Trophoblast cell (in vitro differentiated cells and primary cell): ENCODE measurements around the gene SMPDL3A.

ENCODE experiments used
- DNase-seq, 2 donors: peaks; one replicate each; pipeline ENCODE4 v3.0.0-alpha.2; 2016
- H2AFZ ChIP-seq: 2 replicates; pipeline ENCODE4 v1.6.1; 2013; ENCODE audit warnings: low read length, moderate library complexity, mild to moderate bottlenecking; ENCODE audit not compliant: insufficient read depth, poor library complexity
- H2AK5ac ChIP-seq: 2 replicates; pipeline ENCODE4 v1.6.1; 2013; ENCODE audit warnings: mild to moderate bottlenecking, low read length
- H2BK120ac ChIP-seq: 2 replicates; pipeline ENCODE4 v1.6.1; 2013; ENCODE audit warnings: low read length, mild to moderate bottlenecking, moderate library complexity; ENCODE audit not compliant: insufficient read depth, poor library complexity
- H2BK12ac ChIP-seq: 2 replicates; pipeline ENCODE4 v1.6.1; 2013; ENCODE audit warnings: mild to moderate bottlenecking, low read length, moderate library complexity
- H2BK5ac ChIP-seq: 2 replicates; pipeline ENCODE4 v1.6.1; 2013; ENCODE audit warnings: low read length, low read depth, moderate library complexity, mild to moderate bottlenecking; ENCODE audit not compliant: poor library complexity
- H3K14ac ChIP-seq: 2 replicates; pipeline ENCODE4 v1.6.1; 2013; ENCODE audit warnings: mild to moderate bottlenecking, low read length
- H3K18ac ChIP-seq: 2 replicates; pipeline ENCODE4 v1.6.1; 2013; ENCODE audit warnings: mild to moderate bottlenecking, low read length
- H3K23ac ChIP-seq: 2 replicates; pipeline ENCODE4 v1.6.1; 2013; ENCODE audit warnings: low read length
- H3K27ac ChIP-seq: 2 replicates; pipeline ENCODE4 v1.5.1; 2013; ENCODE audit warnings: low read depth, mild to moderate bottlenecking, inconsistent platforms, low read length, moderate library complexity
- H3K27me3 ChIP-seq: 2 replicates; pipeline ENCODE4 v1.6.1; 2013; ENCODE audit warnings: inconsistent platforms, mild to moderate bottlenecking, low read length, moderate library complexity; ENCODE audit not compliant: insufficient read depth
- H3K36me3 ChIP-seq, 2 experiments: 1 replicate in 1 of 2; 2 replicates in 1 of 2; pipeline ENCODE4 v1.6.1; 2013; ENCODE audit warnings: low read length in 2 of 2, mild to moderate bottlenecking in 2 of 2, moderate library complexity in 1 of 2; ENCODE audit not compliant: insufficient read depth in 2 of 2, control insufficient read depth in 1 of 2
- H3K4ac ChIP-seq: 2 replicates; pipeline ENCODE4 v1.6.1; 2013; ENCODE audit warnings: low read depth, mild to moderate bottlenecking, low read length, moderate library complexity
- H3K4me1 ChIP-seq, 2 experiments: 1 replicate in 1 of 2; 2 replicates in 1 of 2; pipeline ENCODE4 v1.6.1; 2013; ENCODE audit warnings: low read length in 2 of 2, mild to moderate bottlenecking in 2 of 2, moderate library complexity in 1 of 2; ENCODE audit not compliant: insufficient read depth in 2 of 2, control insufficient read depth in 1 of 2
- H3K4me2 ChIP-seq: 2 replicates; pipeline ENCODE4 v1.6.1; 2013; ENCODE audit warnings: inconsistent platforms, mild to moderate bottlenecking, low read length, moderate library complexity
- H3K4me3 ChIP-seq: 2 replicates; pipeline ENCODE4 v1.5.1; 2013; ENCODE audit warnings: mild to moderate bottlenecking, low read depth, low read length, inconsistent platforms
- H3K79me1 ChIP-seq: one replicate; pipeline ENCODE4 v1.6.1; 2013; ENCODE audit warnings: low read length
- H3K79me2 ChIP-seq: 2 replicates; pipeline ENCODE4 v1.6.1; 2013; ENCODE audit warnings: low read length, mild to moderate bottlenecking; ENCODE audit not compliant: control insufficient read depth, insufficient read depth, poor library complexity
- H3K9ac ChIP-seq: 2 replicates; pipeline ENCODE4 v1.6.1; 2013; ENCODE audit warnings: mild to moderate bottlenecking, low read length
- H3K9me3 ChIP-seq: 2 replicates; pipeline ENCODE4 v1.6.1; 2013; ENCODE audit warnings: low read depth, mild to moderate bottlenecking, control low read depth, inconsistent platforms, low read length; ENCODE audit not compliant: insufficient read depth
- H4K12ac ChIP-seq: 2 replicates; pipeline ENCODE4 v1.6.1; 2013; ENCODE audit warnings: low read depth, mild to moderate bottlenecking, low read length, moderate library complexity
- H4K8ac ChIP-seq: 2 replicates; pipeline ENCODE4 v1.6.1; 2013; ENCODE audit warnings: low read depth, mild to moderate bottlenecking, low read length, moderate library complexity
- H4K91ac ChIP-seq: one replicate; pipeline ENCODE4 v1.6.1; 2013; ENCODE audit warnings: low read depth, mild to moderate bottlenecking, low read length, moderate library complexity
- WGBS: extraction: QIAGEN DNeasy Blood & Tissue Kit; methylation state at CpG from one replicate; pipeline ENCODE4 v1.1.7; 2013; ENCODE audit warnings: missing lambda C conversion rate; ENCODE audit not compliant: insufficient read length, insufficient coverage; ENCODE audit errors: extremely low coverage; 5-methylcytosine and 5-hydroxymethylcytosine counted together

The SMPDL3A gene

GRCh38 chr6:122817358-122817757 is 28.3 kb downstream of the SMPDL3A start:
- Histone ChIP-seq H3K79me1 (no peaks in the 10 kb centered on the region), H3K4ac (no peak overlapping the region), H2BK12ac (no peak overlapping the region), H4K12ac (no peak overlapping the region), H3K23ac (no peak overlapping the region), H4K91ac (no peak overlapping the region), H3K4me3 (no peak overlapping the region), H3K36me3 (no peaks in the 10 kb centered on the region), H2AFZ (no peak overlapping the region), H3K4me2 (no peak overlapping the region), H3K4me1 (no peaks in the 10 kb centered on the region), H2BK5ac (no peak overlapping the region), H2BK120ac (no peak overlapping the region), H4K8ac (no peak overlapping the region), H3K14ac (no peak overlapping the region), H3K27me3 (no peaks in the 10 kb centered on the region), H2AK5ac (no peak overlapping the region), H3K9me3 (no peaks in the 10 kb centered on the region), H3K27ac (no peak overlapping the region), H3K9ac (no peak overlapping the region), H3K18ac (no peak overlapping the region), H3K79me2 (no peaks in the 10 kb centered on the region)
- no CpG with 5 or more reads among the region's 2 CpGs for WGBS
- no peak for DNase-seq

- Histone ChIP-seq H2BK120ac (no peak overlapping the region), H2AFZ (no peak overlapping the region), H3K79me2 (no peaks in the 10 kb centered on the region), H4K8ac (no peak overlapping the region), H3K4ac (no peak overlapping the region), H2BK5ac (no peak overlapping the region), H3K9me3 (no peaks in the 10 kb centered on the region), H3K4me2 (no peak overlapping the region), H3K4me3 (no peak overlapping the region), H3K9ac (no peak overlapping the region), H3K23ac (no peak overlapping the region), H3K27ac (no peak overlapping the region), H4K91ac (no peak overlapping the region), H2AK5ac (no peak overlapping the region), H3K27me3 (no peaks in the 10 kb centered on the region), H4K12ac (no peak overlapping the region), H3K36me3 (no peaks in the 10 kb centered on the region), H3K79me1 (no peaks in the 10 kb centered on the region), H3K14ac (no peak overlapping the region), H3K18ac (no peak overlapping the region), H3K4me1 (no peaks in the 10 kb centered on the region), H2BK12ac (no peak overlapping the region)
- no CpG with 5 or more reads among the region's 4 CpGs for whole genome bisulfite sequencing
- no peak for DNase-seq
Observed at GRCh38 chr6:122817766-122818165, 28.7 kb downstream of the SMPDL3A start.

- no peak overlapping the region for H2AK5ac ChIP-seq
- H3K27me3 ChIP-seq: no peaks in the 10 kb centered on the region
- H4K8ac ChIP-seq: no peak overlapping the region
- H3K4ac ChIP-seq: no peak overlapping the region
- no peak for DNase-seq
- H2BK120ac ChIP-seq: no peak overlapping the region
- no peak overlapping the region for H3K4me2 ChIP-seq
- no CpG with 5 or more reads among the region's 2 CpGs for WGBS
- no peaks in the 10 kb centered on the region for H3K79me2 ChIP-seq
- H3K9ac ChIP-seq: no peak overlapping the region
- no peaks in the 10 kb centered on the region for H3K36me3 ChIP-seq
- H3K27ac ChIP-seq: no peak overlapping the region
- H3K23ac ChIP-seq: no peak overlapping the region
- H3K4me3 ChIP-seq: no peak overlapping the region
- no peak overlapping the region for H2BK5ac ChIP-seq
- H3K4me1 ChIP-seq: no peaks in the 10 kb centered on the region
- H2AFZ ChIP-seq: no peak overlapping the region
- no peak overlapping the region for H3K14ac ChIP-seq
- no peaks in the 10 kb centered on the region for H3K9me3 ChIP-seq
- H3K79me1 ChIP-seq: no peaks in the 10 kb centered on the region
- H4K91ac ChIP-seq: no peak overlapping the region
- H2BK12ac ChIP-seq: no peak overlapping the region
- no peak overlapping the region for H3K18ac ChIP-seq
- no peak overlapping the region for H4K12ac ChIP-seq
Observed at GRCh38 chr6:122818866-122819265, 29.8 kb downstream of the SMPDL3A start.

- WGBS: no CpG with 5 or more reads among the region's 2 CpGs
- H3K4me2 ChIP-seq: no peak overlapping the region
- no peak overlapping the region for H2BK5ac ChIP-seq
- no peak overlapping the region for H3K14ac ChIP-seq
- no peak overlapping the region for H3K27ac ChIP-seq
- no peaks in the 10 kb centered on the region for H3K79me1 ChIP-seq
- H4K91ac ChIP-seq: no peak overlapping the region
- H3K36me3 ChIP-seq: no peaks in the 10 kb centered on the region
- no peak overlapping the region for H2BK12ac ChIP-seq
- no peak overlapping the region for H3K18ac ChIP-seq
- H3K9ac ChIP-seq: no peak overlapping the region
- H3K4me1 ChIP-seq: no peaks in the 10 kb centered on the region
- no peak for DNase-seq
- H3K27me3 ChIP-seq: no peaks in the 10 kb centered on the region
- no peak overlapping the region for H2AK5ac ChIP-seq
- no peak overlapping the region for H4K8ac ChIP-seq
- no peak overlapping the region for H2BK120ac ChIP-seq
- H3K4ac ChIP-seq: no peak overlapping the region
- H3K79me2 ChIP-seq: no peaks in the 10 kb centered on the region
- H3K4me3 ChIP-seq: no peak overlapping the region
- H3K9me3 ChIP-seq: no peaks in the 10 kb centered on the region
- H4K12ac ChIP-seq: no peak overlapping the region
- H2AFZ ChIP-seq: no peak overlapping the region
- no peak overlapping the region for H3K23ac ChIP-seq
Observed at GRCh38 chr6:122821095-122821494, 32.0 kb downstream of the SMPDL3A start.
